Measurements from ENCODE around the gene PPP1R2. TPM values are rescaled to one million over a fixed set of nuclear protein-coding genes. Genes with fewer than 3 reads are reported as not detected.

The PPP1R2 gene
- total RNA-seq, 2 experiments from 2014 or later = 85.3 to 93.6 TPM

DNA sequence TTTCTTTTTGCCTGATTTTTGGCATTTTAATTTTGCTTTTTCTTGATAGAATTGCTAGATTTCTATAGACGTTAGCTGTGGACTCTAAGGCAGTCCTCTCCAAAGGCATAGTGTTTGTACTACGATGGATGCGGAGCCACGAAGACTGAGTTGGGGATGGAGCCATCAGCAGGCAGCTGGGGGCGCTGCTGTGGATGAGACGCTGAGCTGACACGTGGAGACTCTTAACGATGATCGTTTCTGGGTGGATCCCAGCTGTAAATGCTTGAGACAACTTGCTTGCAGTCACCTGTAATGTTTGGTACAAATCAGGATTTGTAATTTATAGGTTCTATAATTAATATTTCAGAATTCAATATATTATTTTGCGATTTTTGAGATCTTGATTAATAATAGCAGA is 13.3 kb upstream of the PPP1R2 start:
- POLR2A ChIA-PET = no interaction called here
- Mint-ChIP-seq H3K9me3 (no peaks in the 10 kb centered on the region), H3K27ac (no peak overlapping the region), H3K36me3 (no peaks in the 10 kb centered on the region), H3K4me1 (peaks cover 21% of the 10 kb centered on the region), H3K27me3 (no peaks in the 10 kb centered on the region), H3K4me3 (no peak overlapping the region)
- ATAC-seq (ENCODE audit: low read depth) = no peak
- DNase-seq = no peak

DNA sequence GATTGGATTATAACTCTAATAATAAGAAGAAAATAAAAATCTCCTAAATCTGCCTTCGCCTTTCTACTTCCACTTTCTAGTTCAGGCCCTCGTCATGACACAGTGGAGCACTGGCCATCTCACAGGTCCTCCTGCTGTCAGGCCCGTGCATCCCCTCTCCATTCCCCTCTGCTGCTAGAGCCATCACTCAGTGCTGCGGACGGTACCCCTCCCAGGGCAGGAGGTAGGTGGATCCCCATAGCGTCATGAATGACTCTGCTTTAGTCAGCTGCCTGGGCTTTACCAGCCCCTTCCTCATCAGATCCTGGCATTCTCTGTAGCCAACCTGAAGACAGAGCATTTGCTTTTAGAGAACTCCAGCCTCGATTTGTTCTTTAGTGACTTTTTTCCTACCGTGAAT is 12.0 kb upstream of the PPP1R2 start:
- DNase-seq (no peak), ATAC-seq (ENCODE audit: low read depth) (no peak)
- Mint-ChIP-seq H3K4me1 (peaks cover 34% of the 10 kb centered on the region), H3K36me3 (no peaks in the 10 kb centered on the region), H3K27ac (peak overlapping the region; percentile 62), H3K27me3 (no peaks in the 10 kb centered on the region), H3K4me3 (no peak overlapping the region), H3K9me3 (no peaks in the 10 kb centered on the region)
- POLR2A ChIA-PET = no interaction called here

DNA sequence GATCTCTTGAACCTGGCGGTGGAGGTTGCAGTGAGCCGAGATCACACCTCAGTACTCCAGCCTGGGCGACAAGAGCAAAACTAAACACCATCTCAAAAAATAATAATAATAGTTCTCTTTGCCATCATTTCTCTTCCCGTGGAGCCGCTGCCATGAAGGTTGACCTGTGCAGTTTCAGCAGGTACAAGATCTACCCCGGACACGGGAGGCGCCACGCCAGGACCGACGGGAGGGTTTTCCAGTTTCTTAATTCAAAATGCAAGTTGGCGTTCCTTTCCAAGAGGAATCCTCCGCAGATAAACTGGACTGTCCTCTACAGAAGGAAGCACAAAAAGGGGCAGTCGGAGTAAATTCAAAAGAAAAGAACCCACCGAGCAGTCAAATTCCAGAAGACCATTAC is 11.3 kb upstream of the PPP1R2 start:
- no peaks in the 10 kb centered on the region for H3K9me3 Mint-ChIP-seq
- peaks cover 39% of the 10 kb centered on the region for H3K4me1 Mint-ChIP-seq
- H3K27ac Mint-ChIP-seq = no peak overlapping the region
- POLR2A ChIA-PET = no interaction called here
- no peak overlapping the region for H3K4me3 Mint-ChIP-seq
- ATAC-seq (ENCODE audit: low read depth) (no peak), DNase-seq (no peak)
- H3K27me3 Mint-ChIP-seq = no peaks in the 10 kb centered on the region
- H3K36me3 Mint-ChIP-seq = no peaks in the 10 kb centered on the region

DNA sequence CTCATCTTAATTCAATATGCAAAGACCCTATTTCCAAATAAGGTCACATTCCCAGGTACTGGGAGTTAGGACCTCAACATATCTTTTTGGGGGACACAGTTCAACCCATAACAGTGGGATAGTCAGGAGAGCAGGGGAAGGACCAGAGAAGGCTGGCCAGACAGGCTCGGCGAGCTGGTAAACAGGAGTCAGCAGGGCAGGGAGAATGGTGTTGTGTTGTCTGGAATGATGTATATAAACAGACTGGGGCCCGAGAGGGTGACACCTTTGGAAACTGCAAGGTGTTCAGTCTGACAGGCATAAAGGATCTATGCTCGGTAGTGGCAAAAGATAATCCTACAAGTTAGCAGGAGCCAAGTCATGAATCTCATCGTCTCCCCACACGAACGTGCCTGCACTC is 10.1 kb upstream of the PPP1R2 start:
- no peaks in the 10 kb centered on the region for H3K36me3 Mint-ChIP-seq
- POLR2A ChIA-PET = interaction anchor here (4.4 kb wide), 1 partner anchor 12 kb away, joined by 21 read pairs; no protein-coding TSS in a partner anchor
- peak overlapping the region; percentile 36 for H3K27ac Mint-ChIP-seq
- H3K4me3 Mint-ChIP-seq = no peak overlapping the region
- DNase-seq (no peak), ATAC-seq (ENCODE audit: low read depth) (no peak)
- H3K27me3 Mint-ChIP-seq = no peaks in the 10 kb centered on the region
- no peaks in the 10 kb centered on the region for H3K9me3 Mint-ChIP-seq
- H3K4me1 Mint-ChIP-seq = peaks cover 43% of the 10 kb centered on the region

DNA sequence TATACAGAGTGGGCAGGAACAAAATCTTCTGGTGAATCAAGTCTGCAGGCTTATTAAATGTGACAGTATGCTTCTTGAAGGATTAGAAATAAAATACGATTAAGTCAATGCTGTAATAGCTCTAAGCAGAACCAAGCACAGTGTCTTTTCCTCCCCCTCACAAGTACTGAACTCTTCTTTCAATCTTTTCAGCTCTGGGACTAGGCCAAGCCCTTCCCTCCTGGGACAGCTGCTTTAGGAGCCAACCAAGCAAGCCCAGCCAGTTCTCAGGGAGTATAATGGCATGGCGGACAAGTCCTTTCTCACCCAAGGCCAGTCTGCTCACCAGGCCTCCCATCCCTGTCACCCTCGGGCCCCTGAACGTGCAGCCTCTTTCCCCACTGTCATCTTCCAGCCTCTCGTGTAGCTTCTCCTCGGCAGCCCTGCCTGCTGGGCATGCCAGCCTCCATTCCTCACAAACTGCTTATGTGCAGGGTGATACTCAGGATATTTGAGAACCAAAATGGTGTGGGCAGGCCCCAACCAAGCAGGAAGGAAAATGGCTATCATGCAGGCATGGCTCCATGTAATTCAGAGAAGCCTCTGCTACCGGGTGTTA is 8.4 kb upstream of the PPP1R2 start:
- Mint-ChIP-seq H3K4me1 (peaks cover 53% of the 10 kb centered on the region), H3K27me3 (no peaks in the 10 kb centered on the region), H3K4me3 (peak overlapping the region; percentile 43), H3K36me3 (no peaks in the 10 kb centered on the region), H3K9me3 (no peaks in the 10 kb centered on the region), H3K27ac (peak overlapping the region; percentile 95)
- ATAC-seq (ENCODE audit: low read depth) (no peak), DNase-seq (no peak)
- POLR2A ChIA-PET = interaction anchor here (0.7 to 4.4 kb wide), 5 partner anchors 8 to 342 kb away, joined by 3 to 21 read pairs (median 4); partner anchors contain the start of genes ACAP2, PPP1R2 and XXYLT1

DNA sequence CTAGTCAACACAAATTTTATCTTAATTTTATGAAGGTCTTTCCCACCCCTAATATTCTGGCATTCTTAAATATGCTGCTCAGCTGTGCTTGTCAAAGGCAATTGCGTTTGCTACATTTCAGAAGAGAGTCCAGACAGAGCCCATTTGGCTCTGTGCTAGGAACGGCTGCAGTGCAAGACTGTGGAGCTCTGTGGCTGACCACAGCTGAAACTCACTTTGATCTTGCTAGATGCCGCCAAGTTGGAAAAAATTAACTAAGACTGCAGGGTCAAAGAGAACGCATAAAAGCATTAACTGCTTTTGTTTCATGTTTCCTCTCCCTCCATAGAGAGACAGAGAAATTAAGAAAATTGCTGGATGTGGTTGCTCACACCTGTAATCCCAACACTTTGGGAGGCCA is 7.6 kb upstream of the PPP1R2 start:
- H3K27ac Mint-ChIP-seq = peak overlapping the region; percentile 95
- no peak for DNase-seq
- POLR2A ChIA-PET = interaction anchor here (0.6 to 4.4 kb wide), 6 partner anchors 7 to 356 kb away, joined by 3 to 21 read pairs (median 4); partner anchors contain the start of genes ACAP2, PPP1R2 and XXYLT1

DNA sequence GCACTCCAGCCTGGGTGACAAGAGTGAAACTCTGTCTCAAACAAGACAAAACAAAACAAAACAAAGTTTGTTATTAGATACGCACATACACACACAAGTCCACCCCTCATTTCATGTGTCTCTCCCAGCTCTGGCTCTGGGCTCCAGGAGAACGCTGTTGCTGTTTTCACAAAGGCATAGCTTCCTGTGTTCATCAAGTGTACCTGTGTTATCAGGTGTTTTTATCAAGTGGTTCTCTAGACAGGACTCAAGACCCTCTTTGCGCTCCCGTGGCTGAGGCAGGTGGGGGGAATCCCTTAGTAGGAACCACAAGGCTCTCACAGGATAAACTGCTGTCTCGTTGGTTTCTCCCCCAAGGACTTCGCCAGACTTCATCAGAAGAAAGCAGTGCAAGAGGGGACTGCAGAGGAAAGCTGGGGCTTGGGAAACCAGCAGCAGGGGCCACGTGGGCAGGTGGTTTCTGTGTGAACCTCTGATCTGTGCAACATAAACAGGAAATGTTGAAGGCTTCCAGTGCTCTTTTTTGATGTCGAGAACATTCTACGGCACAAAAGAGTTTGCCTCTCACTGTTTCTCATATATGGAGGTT is 6.9 kb upstream of the PPP1R2 start:
- H3K27me3 Mint-ChIP-seq = no peaks in the 10 kb centered on the region
- peak overlapping the region; percentile 86 for H3K4me3 Mint-ChIP-seq
- DNase-seq = peak; percentile 79
- H3K27ac Mint-ChIP-seq = peak overlapping the region; percentile 95
- H3K36me3 Mint-ChIP-seq = no peaks in the 10 kb centered on the region
- H3K9me3 Mint-ChIP-seq = no peaks in the 10 kb centered on the region
- POLR2A ChIA-PET = interaction anchor here (0.6 to 4.4 kb wide), 8 partner anchors 9 to 357 kb away, joined by 3 to 21 read pairs (median 4); partner anchors contain the start of genes ACAP2 and XXYLT1
- peak; percentile 75 for ATAC-seq (ENCODE audit: low read depth)
- peaks cover 64% of the 10 kb centered on the region for H3K4me1 Mint-ChIP-seq

More for the DNA sequence above, 7.6 kb upstream of the PPP1R2 start:
- H3K4me1 Mint-ChIP-seq = peaks cover 59% of the 10 kb centered on the region
- H3K36me3 Mint-ChIP-seq = no peaks in the 10 kb centered on the region
- no peaks in the 10 kb centered on the region for H3K27me3 Mint-ChIP-seq
- peak overlapping the region; percentile 86 for H3K4me3 Mint-ChIP-seq
- ATAC-seq (ENCODE audit: low read depth) = peak; percentile 33
- H3K9me3 Mint-ChIP-seq = no peaks in the 10 kb centered on the region

DNA sequence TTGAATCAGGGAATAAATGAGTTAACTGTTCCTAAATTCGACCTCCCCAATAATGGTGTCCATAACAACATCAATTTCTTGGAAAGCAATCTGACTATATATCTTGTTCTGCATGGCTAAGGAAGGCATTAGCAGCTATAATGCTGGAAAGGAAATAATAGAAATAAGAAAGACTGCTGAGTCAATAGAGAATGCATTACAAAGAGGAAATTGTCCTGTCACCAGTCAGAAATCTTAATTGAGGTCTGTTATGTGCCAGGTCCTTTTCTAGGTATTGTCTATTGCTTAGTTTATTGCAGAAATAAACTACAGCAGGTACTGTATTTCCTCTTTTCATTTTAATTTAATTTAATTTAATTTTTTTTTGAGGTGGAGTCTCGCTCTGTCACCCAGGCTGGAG is 5.9 kb upstream of the PPP1R2 start:
- POLR2A ChIA-PET = interaction anchor here (1.5 to 4.4 kb wide), 2 partner anchors 8 to 32 kb away, joined by 3 to 21 read pairs; no protein-coding TSS in a partner anchor
- Mint-ChIP-seq H3K4me3 (peak overlapping the region; percentile 4), H3K9me3 (no peaks in the 10 kb centered on the region), H3K27ac (no peak overlapping the region), H3K27me3 (no peaks in the 10 kb centered on the region), H3K36me3 (no peaks in the 10 kb centered on the region), H3K4me1 (peaks cover 70% of the 10 kb centered on the region)
- ATAC-seq (ENCODE audit: low read depth) (no peak), DNase-seq (no peak)

DNA sequence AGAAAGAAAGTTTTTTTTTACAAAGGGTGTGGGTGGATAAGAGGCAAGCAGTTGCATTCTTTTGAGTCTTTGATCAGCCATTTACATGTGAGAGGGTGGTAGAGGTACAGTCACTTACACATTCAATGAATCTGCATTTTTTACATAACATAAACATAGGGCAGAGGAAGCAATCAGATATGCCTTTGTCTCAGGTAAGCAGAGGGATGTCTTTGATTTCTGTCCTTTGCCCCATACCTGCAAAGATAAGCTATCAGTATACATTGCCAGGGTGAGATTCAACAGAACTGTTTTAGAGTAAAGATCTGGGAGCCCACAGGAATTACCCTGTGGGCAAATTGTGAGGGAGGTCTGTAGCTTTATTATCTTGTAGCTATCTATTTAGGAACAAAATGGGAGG is 5.4 kb upstream of the PPP1R2 start:
- POLR2A ChIA-PET = interaction anchor here (1.5 kb wide), 1 partner anchor 32 kb away, joined by 3 read pairs; no protein-coding TSS in a partner anchor
- H3K27ac Mint-ChIP-seq = peak overlapping the region; percentile 6
- H3K4me3 Mint-ChIP-seq = peak overlapping the region; percentile 4
- H3K9me3 Mint-ChIP-seq = no peaks in the 10 kb centered on the region
- no peaks in the 10 kb centered on the region for H3K36me3 Mint-ChIP-seq
- H3K27me3 Mint-ChIP-seq = no peaks in the 10 kb centered on the region
- peaks cover 74% of the 10 kb centered on the region for H3K4me1 Mint-ChIP-seq
- DNase-seq = no peak
- ATAC-seq (ENCODE audit: low read depth) = no peak

DNA sequence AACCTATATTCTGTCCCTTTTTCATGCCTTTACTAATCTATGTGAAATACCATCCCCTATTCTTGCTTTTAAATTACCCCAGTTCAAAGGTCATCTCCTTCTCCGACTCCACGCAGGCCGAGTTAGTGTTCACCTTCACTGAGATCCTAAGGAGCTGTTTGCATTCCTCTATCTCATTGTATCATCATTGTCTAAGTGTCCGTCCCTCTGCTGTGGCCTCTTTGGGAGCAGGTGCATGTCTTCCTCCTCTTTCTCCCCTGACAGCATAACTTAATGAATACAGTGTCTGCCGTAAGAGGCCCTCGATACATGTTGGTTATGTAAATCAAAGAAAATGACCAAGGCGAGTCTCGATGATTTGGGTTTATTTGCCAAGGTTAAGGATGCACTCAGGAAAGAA is 4.9 kb upstream of the PPP1R2 start:
- Mint-ChIP-seq H3K4me3 (peak overlapping the region; percentile 4), H3K4me1 (peaks cover 70% of the 10 kb centered on the region), H3K27ac (peak overlapping the region; percentile 6), H3K9me3 (no peaks in the 10 kb centered on the region), H3K27me3 (no peaks in the 10 kb centered on the region), H3K36me3 (no peaks in the 10 kb centered on the region)
- POLR2A ChIA-PET = no interaction called here
- no peak for ATAC-seq (ENCODE audit: low read depth)
- no peak for DNase-seq

DNA sequence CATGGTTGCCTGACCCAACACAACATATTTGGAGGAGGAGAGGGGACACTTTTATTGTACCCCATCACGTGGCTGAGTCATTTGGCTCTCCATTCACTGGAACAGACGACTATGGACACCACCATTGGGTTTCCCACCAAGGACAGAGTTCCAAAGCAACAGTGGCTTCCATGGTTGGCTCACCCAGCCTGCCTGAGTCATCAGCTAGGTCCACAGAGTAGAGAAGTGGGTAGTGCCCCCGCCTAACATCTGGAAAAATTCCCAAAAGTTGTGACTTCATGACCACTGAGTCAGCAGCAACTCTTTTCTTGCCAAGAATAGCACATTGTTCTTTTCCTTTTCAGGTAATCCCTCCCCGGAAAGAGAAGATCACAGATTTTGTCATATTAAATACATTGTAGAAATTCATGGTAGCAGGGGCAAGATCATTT is 3.0 kb upstream of the PPP1R2 start:
- Mint-ChIP-seq H3K27ac (peak overlapping the region; percentile 87), H3K36me3 (no peaks in the 10 kb centered on the region), H3K9me3 (no peaks in the 10 kb centered on the region), H3K4me1 (peaks cover 59% of the 10 kb centered on the region), H3K27me3 (no peaks in the 10 kb centered on the region), H3K4me3 (peak overlapping the region; percentile 79)
- POLR2A ChIA-PET = interaction anchor here (0.5 to 1.1 kb wide), 2 partner anchors 14 to 103 kb away, joined by 3 to 4 read pairs; partner anchors contain the start of gene ACAP2
- no peak for ATAC-seq (ENCODE audit: low read depth)
- no peak for DNase-seq

DNA sequence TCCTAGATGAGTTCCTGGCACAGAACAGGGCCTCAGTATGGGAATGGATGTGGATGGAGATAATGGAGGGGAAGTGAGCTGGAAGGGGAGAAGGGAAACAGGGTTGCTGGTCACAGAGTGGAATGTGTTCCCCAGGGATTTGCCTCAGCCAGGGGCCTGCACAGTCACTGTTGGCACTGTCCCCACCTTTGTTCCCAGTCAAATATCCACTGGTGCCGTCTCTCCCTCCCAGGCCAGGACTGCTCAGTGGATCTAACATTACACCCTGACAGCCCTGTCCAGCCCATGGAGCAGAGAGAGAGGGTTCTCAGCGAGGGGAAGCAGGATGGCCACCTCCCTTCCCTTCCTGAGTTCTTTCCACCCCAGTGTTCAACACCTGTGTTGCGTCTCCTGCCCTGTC is 1.5 kb upstream of the PPP1R2 start:
- ATAC-seq (ENCODE audit: low read depth) = no peak
- POLR2A ChIA-PET = no interaction called here
- H3K4me3 Mint-ChIP-seq = peak overlapping the region; percentile 84
- no peaks in the 10 kb centered on the region for H3K27me3 Mint-ChIP-seq
- H3K9me3 Mint-ChIP-seq = no peaks in the 10 kb centered on the region
- H3K27ac Mint-ChIP-seq = peak overlapping the region; percentile 87
- no peak for DNase-seq
- no peaks in the 10 kb centered on the region for H3K36me3 Mint-ChIP-seq
- peaks cover 56% of the 10 kb centered on the region for H3K4me1 Mint-ChIP-seq

DNA sequence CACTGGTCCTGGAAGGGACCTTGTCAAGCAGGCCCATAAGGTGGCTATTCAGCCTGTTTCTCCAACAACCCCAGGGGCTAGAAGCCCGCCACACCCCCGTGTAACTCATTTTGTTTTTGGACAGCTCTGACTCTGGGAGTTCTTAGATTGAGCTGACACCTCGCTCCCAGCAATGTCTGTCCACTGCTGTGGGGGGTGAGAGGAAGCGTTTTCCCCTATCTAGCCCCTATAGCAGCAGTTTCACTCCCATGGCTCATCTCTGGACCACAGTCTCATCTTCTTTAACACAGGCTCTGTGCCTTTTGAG is 1.1 kb upstream of the PPP1R2 start:
- peaks cover 3% of the 10 kb centered on the region for H3K36me3 Mint-ChIP-seq
- H3K27me3 Mint-ChIP-seq = no peaks in the 10 kb centered on the region
- H3K9me3 Mint-ChIP-seq = no peaks in the 10 kb centered on the region
- ATAC-seq (ENCODE audit: low read depth) (no peak), DNase-seq (no peak)
- H3K27ac Mint-ChIP-seq = peak overlapping the region; percentile 84
- H3K4me3 Mint-ChIP-seq = peak overlapping the region; percentile 84
- POLR2A ChIA-PET = interaction anchor here (1.1 to 1.3 kb wide), 2 partner anchors 10 to 872 kb away, joined by 3 to 4 read pairs; partner anchors contain the start of gene LSG1
- H3K4me1 Mint-ChIP-seq = peaks cover 60% of the 10 kb centered on the region
